Liver (tissue), 9 donors: ENCODE measurements around the gene CTBS. TPM values are rescaled to one million over a fixed set of nuclear protein-coding genes. Genes with fewer than 3 reads are reported as not detected.

Experiments
- DNase-seq: peaks from one replicate; pipeline ENCODE4 v3.0.0-alpha.2; 2017; ENCODE audit warnings: low spot score
- H3K27ac ChIP-seq, 2 donors: one replicate each; pipeline ENCODE4 v1.7.0; 2013; ENCODE audit warnings: inconsistent platforms in 2 of 2, low read length in 2 of 2, control low read depth in 1 of 2, low read depth in 1 of 2, mild to moderate bottlenecking in 1 of 2
- H3K27me3 ChIP-seq, 4 donors: one replicate each; pipeline versions ENCODE4 v1.6.1 to v1.7.0; 2013; ENCODE audit warnings: low read length in 3 of 4, inconsistent platforms in 1 of 4, mild to moderate bottlenecking in 1 of 4, moderate library complexity in 1 of 4; ENCODE audit not compliant: control insufficient read depth in 4 of 4, insufficient read depth in 4 of 4
- H3K36me3 ChIP-seq, 4 donors: one replicate each; pipeline versions ENCODE4 v1.6.1 to v1.7.0; 2013; ENCODE audit warnings: low read length in 3 of 4, mild to moderate bottlenecking in 3 of 4, low read depth in 1 of 4, moderate library complexity in 1 of 4; ENCODE audit not compliant: control insufficient read depth in 4 of 4, insufficient read depth in 3 of 4
- H3K4me1 ChIP-seq, 4 donors: one replicate each; pipeline versions ENCODE4 v1.6.1 to v1.7.0; 2013; ENCODE audit warnings: low read length in 3 of 4, mild to moderate bottlenecking in 3 of 4, moderate library complexity in 1 of 4; ENCODE audit not compliant: control insufficient read depth in 4 of 4, insufficient read depth in 4 of 4
- H3K4me3 ChIP-seq, 3 donors: one replicate each; pipeline versions ENCODE4 v1.6.1 to v1.7.0; 2013; ENCODE audit warnings: low read length in 3 of 3, control low read depth in 1 of 3, low read depth in 1 of 3, mild to moderate bottlenecking in 1 of 3
- H3K9ac ChIP-seq, 2 donors: one replicate each; pipeline ENCODE4 v1.7.0; 2013; ENCODE audit warnings: low read length in 2 of 2, mild to moderate bottlenecking in 2 of 2, moderate library complexity in 2 of 2, control low read depth in 1 of 2, low read depth in 1 of 2
- H3K9me3 ChIP-seq, 4 donors: one replicate each; pipeline versions ENCODE4 v1.6.1 to v1.7.0; 2013; ENCODE audit warnings: low read length in 3 of 4; ENCODE audit not compliant: control insufficient read depth in 4 of 4
- EGR1 ChIP-seq, 2 donors: IDR thresholded peaks; 2 replicates each; pipeline ENCODE4 v1.6.1; 2016 to 2018; ENCODE audit warnings: antibody characterized with exemption in 2 of 2, low read depth in 2 of 2
- FOXA1 ChIP-seq: IDR thresholded peaks from 2 replicates; pipeline ENCODE4 v1.6.1; 2016; ENCODE audit warnings: antibody characterized with exemption
- FOXA2 ChIP-seq: IDR thresholded peaks from 2 replicates; pipeline ENCODE4 v1.6.1; 2016; ENCODE audit warnings: antibody characterized with exemption
- GABPA ChIP-seq, 2 donors: IDR thresholded peaks in 1 of 2; conservative IDR thresholded peaks in 1 of 2; 2 replicates each; pipeline ENCODE4 v1.6.1; 2016; ENCODE audit warnings: antibody characterized with exemption in 2 of 2, mild to moderate bottlenecking in 1 of 2, moderate library complexity in 1 of 2
- HNF4A ChIP-seq, 2 donors: conservative IDR thresholded peaks; 2 replicates each; pipeline ENCODE4 v1.6.1; 2016; ENCODE audit warnings: antibody characterized with exemption in 2 of 2, mild to moderate bottlenecking in 2 of 2
- HNF4G ChIP-seq: IDR thresholded peaks from 2 replicates; pipeline ENCODE4 v1.6.1; 2016; ENCODE audit warnings: antibody characterized with exemption
- JUND ChIP-seq, 2 donors: IDR thresholded peaks; 2 replicates each; pipeline ENCODE4 v1.6.1; 2016; ENCODE audit warnings: antibody characterized with exemption in 2 of 2
- NR2F2 ChIP-seq: IDR thresholded peaks from 2 replicates; pipeline ENCODE4 v1.6.1; 2016; ENCODE audit warnings: antibody characterized with exemption
- RAD21 ChIP-seq, 2 donors: IDR thresholded peaks; 2 replicates each; pipeline ENCODE4 v1.6.1; 2016; ENCODE audit warnings: antibody characterized with exemption in 2 of 2, mild to moderate bottlenecking in 2 of 2
- RXRA ChIP-seq, 2 donors: IDR thresholded peaks; 2 replicates each; pipeline ENCODE4 v1.6.1; 2017 to 2018; ENCODE audit warnings: antibody characterized with exemption in 2 of 2, mild to moderate bottlenecking in 1 of 2
- SP1 ChIP-seq: IDR thresholded peaks from 2 replicates; pipeline ENCODE4 v1.6.1; 2018; ENCODE audit warnings: antibody characterized with exemption, mild to moderate bottlenecking
- TAF1 ChIP-seq: conservative IDR thresholded peaks from 2 replicates; pipeline ENCODE4 v1.6.1; 2016; ENCODE audit warnings: antibody characterized with exemption, mild to moderate bottlenecking
- YY1 ChIP-seq: IDR thresholded peaks from 2 replicates; pipeline ENCODE4 v1.6.1; 2016; ENCODE audit warnings: antibody characterized with exemption, mild to moderate bottlenecking
- WGBS: extraction: QIAGEN DNeasy Blood & Tissue Kit; methylation state at CpG from one replicate; pipeline ENCODE4 v1.1.7; 2013; 5-methylcytosine and 5-hydroxymethylcytosine counted together
- polyA plus RNA-seq, 2 donors: library from polyadenylated mRNA; stranded (reverse) in 1 of 2; unstranded in 1 of 2; fragments of 200-250 nt in 1 of 2; fragments of >200 nt in 1 of 2; fragmentation: Nextera tagmentation in 1 of 2; extraction: Ambion mirVana in 1 of 2; gene quantifications; one replicate each; pipeline versions ENCODE4 v1.2.1 to v1.2.3, GENCODE V29; 2013 to 2015
- total RNA-seq, 2 donors: library from RNA; depleted of rRNA; stranded (reverse); fragments of >200 nt; gene quantifications; one replicate each; pipeline ENCODE4 v1.2.3, GENCODE V29; 2014
- TF ChIP-seq, protein P1 (sequence below): IDR thresholded peaks from 2 replicates; pipeline ENCODE4 v1.6.1; 2016; ENCODE audit warnings: antibody characterized with exemption
- TF ChIP-seq, protein P2 (sequence below): IDR thresholded peaks from 2 replicates; pipeline ENCODE4 v1.6.1; 2016; ENCODE audit warnings: antibody characterized with exemption
- TF ChIP-seq, protein P3 (sequence below): IDR thresholded peaks from 2 replicates; pipeline ENCODE4 v1.6.1; 2016; ENCODE audit warnings: antibody characterized with exemption
- TF ChIP-seq, protein P4 (sequence below): fragments of 150-350 bp; IDR thresholded peaks from 2 replicates; pipeline ENCODE4 v1.5.1; 2017; ENCODE audit warnings: improper control_type of control experiment, low read depth, low read length; ENCODE audit not compliant: missing input control
- TF ChIP-seq, protein P5 (sequence below): IDR thresholded peaks from 2 replicates; pipeline ENCODE4 v1.6.1; 2016; ENCODE audit warnings: antibody characterized with exemption, mild to moderate bottlenecking
- donor health status: healthy.
- donor health status: healthy.
- donor health status: healthy.
- donor health status: healthy.
- donor health status: healthy.

Gene CTBS, protein sequence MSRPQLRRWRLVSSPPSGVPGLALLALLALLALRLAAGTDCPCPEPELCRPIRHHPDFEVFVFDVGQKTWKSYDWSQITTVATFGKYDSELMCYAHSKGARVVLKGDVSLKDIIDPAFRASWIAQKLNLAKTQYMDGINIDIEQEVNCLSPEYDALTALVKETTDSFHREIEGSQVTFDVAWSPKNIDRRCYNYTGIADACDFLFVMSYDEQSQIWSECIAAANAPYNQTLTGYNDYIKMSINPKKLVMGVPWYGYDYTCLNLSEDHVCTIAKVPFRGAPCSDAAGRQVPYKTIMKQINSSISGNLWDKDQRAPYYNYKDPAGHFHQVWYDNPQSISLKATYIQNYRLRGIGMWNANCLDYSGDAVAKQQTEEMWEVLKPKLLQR
- total RNA-seq (10 to 100 TPM in 1 of 2 donors, 1 to 10 TPM in 1; 8.5 to 16.4 TPM), polyA plus RNA-seq (10 to 100 TPM; 23.4 to 26.9 TPM)

DNA sequence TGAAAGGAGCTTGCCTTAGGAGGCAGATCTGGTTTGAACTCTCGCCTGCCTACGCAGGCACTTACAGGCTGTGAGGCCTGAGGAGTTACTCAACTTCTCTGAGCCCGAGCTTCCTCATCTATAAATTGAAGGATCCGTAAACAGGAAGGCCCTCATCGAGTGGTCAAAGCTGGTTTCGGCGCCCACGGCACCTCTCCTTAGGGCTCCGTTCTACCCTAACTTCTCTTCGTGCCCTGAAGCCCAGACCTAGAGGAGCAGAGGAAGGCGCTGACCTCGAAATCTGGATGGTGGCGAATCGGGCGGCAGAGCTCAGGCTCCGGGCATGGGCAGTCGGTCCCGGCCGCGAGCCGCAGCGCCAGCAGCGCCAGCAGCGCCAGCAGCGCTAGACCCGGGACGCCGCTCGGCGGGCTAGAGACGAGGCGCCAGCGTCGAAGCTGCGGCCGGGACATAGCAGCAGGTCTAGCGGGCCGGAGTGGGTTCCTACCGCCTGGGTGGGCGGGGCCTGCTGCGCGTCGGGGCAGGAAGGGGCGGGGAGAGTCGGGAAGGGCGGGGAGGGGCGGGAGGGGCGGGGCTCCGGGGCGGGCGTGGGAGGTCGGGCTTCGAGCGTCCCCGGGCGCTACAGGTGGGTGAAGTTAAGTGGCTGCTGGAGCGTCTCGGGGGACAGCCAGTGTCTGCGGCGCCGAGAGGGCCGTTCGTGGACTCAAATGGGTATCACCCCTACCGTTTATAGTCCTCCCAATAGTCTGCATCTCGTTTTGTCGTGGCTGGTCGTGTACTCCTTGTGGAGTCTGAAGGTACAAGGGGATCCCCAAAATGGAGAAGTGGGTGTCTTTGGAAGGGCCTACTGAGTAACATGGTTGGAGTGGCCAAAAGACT is at the start of gene CTBS:
CTBS (minus strand) TSS at position 474 of the 876 bp plus-strand sequence; CDS start at position 449, 25 bp downstream.
- Histone ChIP-seq H3K27me3 (no peaks in the 10 kb centered on the region), H3K4me3 (peak within 1 kb of the TSS; percentile 81 to 87 (median 81)), H3K9ac (peak within 1 kb of the TSS; percentile 95 to 97), H3K36me3 (peaks cover 0 to 10% (median 2%) of the 10 kb centered on the region in 4 donors), H3K27ac (peak within 1 kb of the TSS; percentile 94 to 99), H3K9me3 (no peaks in the 10 kb centered on the region), H3K4me1 (peaks cover 0 to 12% (median 4%) of the 10 kb centered on the region in 4 donors)
- TF ChIP-seq JUND (IDR thresholded peaks at IDR 0.05) (no peak), FOXA1 (no peak), HNF4A (conservative IDR thresholded peaks at IDR 0.05) (no peak), RXRA (IDR thresholded peaks at IDR 0.05) (no peak), FOXA2 (no peak), GABPA (IDR thresholded peaks at IDR 0.05 in 1 of 2, conservative IDR thresholded peaks at IDR 0.05 in 1 of 2) (peak in 1 of 2 donors; percentile 15), HNF4G (no peak), YY1 (no peak), SP1 (peak; percentile 29), RAD21 (IDR thresholded peaks at IDR 0.05) (peak; percentile 10 to 22), NR2F2 (no peak), EGR1 (IDR thresholded peaks at IDR 0.05; ENCODE audit: low read depth in 2 of 2) (no peak), TAF1 (peak; percentile 71)
- TF ChIP-seq, protein P1, sequence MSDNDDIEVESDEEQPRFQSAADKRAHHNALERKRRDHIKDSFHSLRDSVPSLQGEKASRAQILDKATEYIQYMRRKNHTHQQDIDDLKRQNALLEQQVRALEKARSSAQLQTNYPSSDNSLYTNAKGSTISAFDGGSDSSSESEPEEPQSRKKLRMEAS = no peak
- TF ChIP-seq, protein P2, sequence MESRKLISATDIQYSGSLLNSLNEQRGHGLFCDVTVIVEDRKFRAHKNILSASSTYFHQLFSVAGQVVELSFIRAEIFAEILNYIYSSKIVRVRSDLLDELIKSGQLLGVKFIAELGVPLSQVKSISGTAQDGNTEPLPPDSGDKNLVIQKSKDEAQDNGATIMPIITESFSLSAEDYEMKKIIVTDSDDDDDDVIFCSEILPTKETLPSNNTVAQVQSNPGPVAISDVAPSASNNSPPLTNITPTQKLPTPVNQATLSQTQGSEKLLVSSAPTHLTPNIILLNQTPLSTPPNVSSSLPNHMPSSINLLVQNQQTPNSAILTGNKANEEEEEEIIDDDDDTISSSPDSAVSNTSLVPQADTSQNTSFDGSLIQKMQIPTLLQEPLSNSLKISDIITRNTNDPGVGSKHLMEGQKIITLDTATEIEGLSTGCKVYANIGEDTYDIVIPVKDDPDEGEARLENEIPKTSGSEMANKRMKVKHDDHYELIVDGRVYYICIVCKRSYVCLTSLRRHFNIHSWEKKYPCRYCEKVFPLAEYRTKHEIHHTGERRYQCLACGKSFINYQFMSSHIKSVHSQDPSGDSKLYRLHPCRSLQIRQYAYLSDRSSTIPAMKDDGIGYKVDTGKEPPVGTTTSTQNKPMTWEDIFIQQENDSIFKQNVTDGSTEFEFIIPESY = no peak
- TF ChIP-seq, protein P3, sequence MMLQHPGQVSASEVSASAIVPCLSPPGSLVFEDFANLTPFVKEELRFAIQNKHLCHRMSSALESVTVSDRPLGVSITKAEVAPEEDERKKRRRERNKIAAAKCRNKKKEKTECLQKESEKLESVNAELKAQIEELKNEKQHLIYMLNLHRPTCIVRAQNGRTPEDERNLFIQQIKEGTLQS = no peak
- TF ChIP-seq, protein P4, sequence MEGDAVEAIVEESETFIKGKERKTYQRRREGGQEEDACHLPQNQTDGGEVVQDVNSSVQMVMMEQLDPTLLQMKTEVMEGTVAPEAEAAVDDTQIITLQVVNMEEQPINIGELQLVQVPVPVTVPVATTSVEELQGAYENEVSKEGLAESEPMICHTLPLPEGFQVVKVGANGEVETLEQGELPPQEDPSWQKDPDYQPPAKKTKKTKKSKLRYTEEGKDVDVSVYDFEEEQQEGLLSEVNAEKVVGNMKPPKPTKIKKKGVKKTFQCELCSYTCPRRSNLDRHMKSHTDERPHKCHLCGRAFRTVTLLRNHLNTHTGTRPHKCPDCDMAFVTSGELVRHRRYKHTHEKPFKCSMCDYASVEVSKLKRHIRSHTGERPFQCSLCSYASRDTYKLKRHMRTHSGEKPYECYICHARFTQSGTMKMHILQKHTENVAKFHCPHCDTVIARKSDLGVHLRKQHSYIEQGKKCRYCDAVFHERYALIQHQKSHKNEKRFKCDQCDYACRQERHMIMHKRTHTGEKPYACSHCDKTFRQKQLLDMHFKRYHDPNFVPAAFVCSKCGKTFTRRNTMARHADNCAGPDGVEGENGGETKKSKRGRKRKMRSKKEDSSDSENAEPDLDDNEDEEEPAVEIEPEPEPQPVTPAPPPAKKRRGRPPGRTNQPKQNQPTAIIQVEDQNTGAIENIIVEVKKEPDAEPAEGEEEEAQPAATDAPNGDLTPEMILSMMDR = no peak
- TF ChIP-seq, protein P5, sequence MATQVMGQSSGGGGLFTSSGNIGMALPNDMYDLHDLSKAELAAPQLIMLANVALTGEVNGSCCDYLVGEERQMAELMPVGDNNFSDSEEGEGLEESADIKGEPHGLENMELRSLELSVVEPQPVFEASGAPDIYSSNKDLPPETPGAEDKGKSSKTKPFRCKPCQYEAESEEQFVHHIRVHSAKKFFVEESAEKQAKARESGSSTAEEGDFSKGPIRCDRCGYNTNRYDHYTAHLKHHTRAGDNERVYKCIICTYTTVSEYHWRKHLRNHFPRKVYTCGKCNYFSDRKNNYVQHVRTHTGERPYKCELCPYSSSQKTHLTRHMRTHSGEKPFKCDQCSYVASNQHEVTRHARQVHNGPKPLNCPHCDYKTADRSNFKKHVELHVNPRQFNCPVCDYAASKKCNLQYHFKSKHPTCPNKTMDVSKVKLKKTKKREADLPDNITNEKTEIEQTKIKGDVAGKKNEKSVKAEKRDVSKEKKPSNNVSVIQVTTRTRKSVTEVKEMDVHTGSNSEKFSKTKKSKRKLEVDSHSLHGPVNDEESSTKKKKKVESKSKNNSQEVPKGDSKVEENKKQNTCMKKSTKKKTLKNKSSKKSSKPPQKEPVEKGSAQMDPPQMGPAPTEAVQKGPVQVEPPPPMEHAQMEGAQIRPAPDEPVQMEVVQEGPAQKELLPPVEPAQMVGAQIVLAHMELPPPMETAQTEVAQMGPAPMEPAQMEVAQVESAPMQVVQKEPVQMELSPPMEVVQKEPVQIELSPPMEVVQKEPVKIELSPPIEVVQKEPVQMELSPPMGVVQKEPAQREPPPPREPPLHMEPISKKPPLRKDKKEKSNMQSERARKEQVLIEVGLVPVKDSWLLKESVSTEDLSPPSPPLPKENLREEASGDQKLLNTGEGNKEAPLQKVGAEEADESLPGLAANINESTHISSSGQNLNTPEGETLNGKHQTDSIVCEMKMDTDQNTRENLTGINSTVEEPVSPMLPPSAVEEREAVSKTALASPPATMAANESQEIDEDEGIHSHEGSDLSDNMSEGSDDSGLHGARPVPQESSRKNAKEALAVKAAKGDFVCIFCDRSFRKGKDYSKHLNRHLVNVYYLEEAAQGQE = peak; percentile 42
- peak; percentile 91 for DNase-seq
- under 1% methylated on average over 67 of the region's 67 CpGs for WGBS
